Uterus (tissue), 4 donors: Measurements from ENCODE around the gene MSMB. TPM values are rescaled to one million over a fixed set of nuclear protein-coding genes. Genes with fewer than 3 reads are reported as not detected.

Experiments
- DNase-seq, 2 donors: peaks; one replicate each; pipeline ENCODE4 v3.0.0-alpha.2; 2019 to 2020
- H3K27ac ChIP-seq, 2 donors: fragments of 200-600 bp; sonication (generic); 1 replicate in 1 of 2; 2 replicates in 1 of 2; pipeline ENCODE4 v1.5.1; 2016 to 2018
- H3K27me3 ChIP-seq, 2 donors: fragments of 200-600 bp; sonication (generic); one replicate each; pipeline ENCODE4 v1.5.1; 2018 to 2019; ENCODE audit warnings: control low read depth in 1 of 2
- H3K36me3 ChIP-seq, 2 donors: fragments of 200-600 bp; sonication (generic); one replicate each; pipeline ENCODE4 v1.5.1; 2019; ENCODE audit warnings: control low read depth in 1 of 2
- H3K4me1 ChIP-seq, 2 donors: fragments of 200-600 bp; sonication (generic); one replicate each; pipeline ENCODE4 v1.5.1; 2018 to 2019; ENCODE audit warnings: control low read depth in 1 of 2
- H3K4me3 ChIP-seq, 2 donors: fragments of 200-600 bp; sonication (generic); 1 replicate in 1 of 2; 2 replicates in 1 of 2; pipeline ENCODE4 v1.5.1; 2018 to 2019; ENCODE audit warnings: mild to moderate bottlenecking in 1 of 2
- H3K9me3 ChIP-seq, 2 donors: fragments of 200-600 bp; sonication (generic); one replicate each; pipeline ENCODE4 v1.5.1; 2019; ENCODE audit warnings: control low read depth in 1 of 2
- CTCF ChIP-seq, 4 experiments: fragments of 200-600 bp in 2 of 4; fragments of 450-650 bp in 2 of 4; sonication (generic) in 2 of 4; IDR thresholded peaks; one replicate each; pipeline ENCODE4 v1.5.1; 2016 to 2019; ENCODE audit warnings: antibody characterized with exemption in 4 of 4, mild to moderate bottlenecking in 2 of 4, moderate library complexity in 1 of 4
- POLR2A ChIP-seq, 2 donors: fragments of 450-650 bp; IDR thresholded peaks; one replicate each; pipeline ENCODE4 v1.6.1; 2016; ENCODE audit warnings: antibody characterized with exemption in 2 of 2, mild to moderate bottlenecking in 1 of 2, moderate library complexity in 1 of 2
- intact Hi-C: fragments of 100-400 bp; cut with DNase I; formaldehyde crosslinking; loops from one replicate; pipeline ENCODE4 v1.15.1; 2023; ENCODE audit warnings: low total_unique reads
- total RNA-seq, 4 donors: library from RNA; depleted of rRNA in 3 of 4; stranded (reverse); fragments of >200 nt in 3 of 4; gene quantifications; one replicate each; pipeline versions ENCODE4 v1.1.0 to v1.2.4, GENCODE V29; 2014 to 2023
- donor health status: DM: yes; HTN: yes; CAD: no.

MSMB gene
- total RNA-seq, 4 donors from 2014 or later: not detected

- Histone ChIP-seq H3K27ac (peak within 1 kb of the TSS; percentile 74 to 82), H3K4me3 (peak within 1 kb of the TSS; percentile 81 to 88), H3K4me1 (peaks cover 0 to 8% of the 10 kb centered on the region in 2 donors), H3K9me3 (no peaks in the 10 kb centered on the region), H3K36me3 (no peaks in the 10 kb centered on the region), H3K27me3 (no peaks in the 10 kb centered on the region)
- intact Hi-C loops: no loop called here
- TF ChIP-seq CTCF (IDR thresholded peaks at IDR 0.05) (peak; percentile 79 to 86 (median 82)), POLR2A (IDR thresholded peaks at IDR 0.05) (peak; percentile 35 to 56)
- peak; percentile 96 to 97 for DNase-seq
Measured at GRCh38 chr10:46030091-46030937, 15.8 kb downstream of the MSMB start, which contains the start of gene NCOA4. NCOA4 (minus strand) TSS chr10:46030623; CDS start chr10:46016680, 13,943 bp downstream.

GRCh38 chr10:46029461-46030030 lies 16.5 kb downstream of the MSMB start:
- no peaks in the 10 kb centered on the region for H3K27me3 ChIP-seq
- intact Hi-C loops: no loop called here
- no peaks in the 10 kb centered on the region for H3K36me3 ChIP-seq
- TF ChIP-seq CTCF (IDR thresholded peaks at IDR 0.05) (no peak), POLR2A (IDR thresholded peaks at IDR 0.05) (no peak)
- DNase-seq: no peak
- H3K4me1 ChIP-seq: peaks cover 0 to 8% of the 10 kb centered on the region in 2 donors
- no peaks in the 10 kb centered on the region for H3K9me3 ChIP-seq
- H3K27ac ChIP-seq: peak overlapping the region; percentile 74 to 82
- peak overlapping the region; percentile 81 to 88 for H3K4me3 ChIP-seq

- Histone ChIP-seq H3K36me3 (no peaks in the 10 kb centered on the region), H3K4me1 (peaks cover 0 to 8% of the 10 kb centered on the region in 2 donors), H3K4me3 (peak overlapping the region in 1 of 2 donors; percentile 88), H3K9me3 (no peaks in the 10 kb centered on the region), H3K27ac (peak overlapping the region in 1 of 2 donors; percentile 74), H3K27me3 (no peaks in the 10 kb centered on the region)
- intact Hi-C loops: no loop called here
- DNase-seq: no peak
- peak; percentile 14 to 45 (median 36) for TF ChIP-seq CTCF (IDR thresholded peaks at IDR 0.05)
- no peak for TF ChIP-seq POLR2A (IDR thresholded peaks at IDR 0.05)
Measured at GRCh38 chr10:46028584-46029460, 17.2 kb downstream of the MSMB start.

- DNase-seq: no peak
- no peaks in the 10 kb centered on the region for H3K36me3 ChIP-seq
- H3K4me3 ChIP-seq: no peak overlapping the region
- no peak for TF ChIP-seq CTCF (IDR thresholded peaks at IDR 0.05)
- TF ChIP-seq POLR2A (IDR thresholded peaks at IDR 0.05): no peak
- no peaks in the 10 kb centered on the region for H3K27me3 ChIP-seq
- H3K4me1 ChIP-seq: peaks cover 0 to 8% of the 10 kb centered on the region in 2 donors
- H3K9me3 ChIP-seq: no peaks in the 10 kb centered on the region
- intact Hi-C loops: no loop called here
- no peak overlapping the region for H3K27ac ChIP-seq
Measured at GRCh38 chr10:46026106-46026505, 20.0 kb downstream of the MSMB start.
